GM18861 (cell line): ENCODE measurements around the gene ADAMTS2.

Source experiments
- ATAC-seq: cut with Tn5 transposase; IDR thresholded peaks from one replicate; pipeline ENCODE4 v1.9.1; 2021; ENCODE audit not compliant: unreplicated experiment

Gene ADAMTS2

DNA sequence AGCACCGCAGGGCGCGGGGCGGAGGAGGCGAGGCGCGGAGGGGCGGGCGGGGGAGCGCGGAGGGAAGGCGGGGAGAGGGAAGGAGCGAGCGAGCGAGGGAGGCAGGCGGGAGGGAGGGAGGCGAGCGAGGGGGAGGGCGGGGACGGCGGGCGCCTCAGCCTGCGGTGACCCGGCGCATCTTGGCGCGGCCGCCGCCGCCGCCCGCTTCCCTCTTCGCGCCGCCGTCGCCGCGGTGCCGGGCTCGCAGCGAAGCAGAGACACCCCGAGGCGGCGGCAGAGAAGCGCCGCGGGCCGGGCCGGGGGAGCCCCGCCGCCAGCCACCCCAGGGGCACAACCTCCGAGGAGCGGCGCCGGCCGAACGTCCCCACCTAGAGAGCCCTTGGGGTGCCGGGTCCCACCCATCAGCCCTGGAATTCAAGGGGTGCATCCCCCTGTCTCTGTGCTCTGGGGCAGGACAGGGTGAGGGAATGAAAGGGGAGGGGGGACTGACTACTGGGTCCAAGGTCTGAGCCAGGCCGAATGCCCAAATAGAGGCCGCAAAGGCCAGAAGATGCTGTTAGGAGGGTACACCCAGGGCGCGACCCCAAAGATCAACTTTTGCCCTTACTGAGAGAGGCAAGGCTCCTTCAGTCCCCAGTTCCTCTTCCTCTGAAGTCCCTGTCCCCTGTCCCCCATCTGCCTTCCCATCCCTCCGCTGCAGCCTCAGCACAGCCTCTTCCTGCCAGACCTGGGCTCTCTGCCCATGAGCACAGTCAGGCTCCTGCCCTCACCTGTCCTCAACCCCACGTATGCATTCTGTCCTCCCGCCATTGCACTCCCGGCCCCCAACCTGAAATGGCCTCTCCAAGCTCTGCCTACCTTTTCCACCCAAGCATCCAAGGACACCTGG is at the start of gene ADAMTS2:
Gene ADAMTS2 (minus strand): TSS at position 29 of the 889 bp plus-strand sequence. CDS start 133 bp downstream, outside the sequence.
- ATAC-seq, result no peak

DNA sequence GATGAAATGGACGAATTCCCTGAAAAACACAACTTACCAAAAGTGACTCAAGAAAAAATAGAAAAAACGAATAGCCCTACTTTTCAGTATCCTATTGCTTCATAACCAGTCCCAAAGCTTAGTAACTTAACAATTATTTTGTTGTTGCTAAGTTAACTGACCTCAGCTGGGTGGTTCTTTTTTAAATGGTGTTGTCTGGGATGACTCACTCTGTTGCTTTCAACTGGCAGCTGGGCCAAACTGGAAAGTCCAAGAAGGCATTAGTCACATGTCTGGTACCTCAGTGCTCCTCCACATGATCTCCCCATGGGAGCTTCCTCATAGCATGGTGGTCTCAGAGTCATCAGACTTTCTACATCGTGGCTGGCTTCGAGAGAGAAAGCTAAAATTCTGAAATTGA is 47.8 kb upstream of the ADAMTS2 start:
- ATAC-seq, result no peak

DNA sequence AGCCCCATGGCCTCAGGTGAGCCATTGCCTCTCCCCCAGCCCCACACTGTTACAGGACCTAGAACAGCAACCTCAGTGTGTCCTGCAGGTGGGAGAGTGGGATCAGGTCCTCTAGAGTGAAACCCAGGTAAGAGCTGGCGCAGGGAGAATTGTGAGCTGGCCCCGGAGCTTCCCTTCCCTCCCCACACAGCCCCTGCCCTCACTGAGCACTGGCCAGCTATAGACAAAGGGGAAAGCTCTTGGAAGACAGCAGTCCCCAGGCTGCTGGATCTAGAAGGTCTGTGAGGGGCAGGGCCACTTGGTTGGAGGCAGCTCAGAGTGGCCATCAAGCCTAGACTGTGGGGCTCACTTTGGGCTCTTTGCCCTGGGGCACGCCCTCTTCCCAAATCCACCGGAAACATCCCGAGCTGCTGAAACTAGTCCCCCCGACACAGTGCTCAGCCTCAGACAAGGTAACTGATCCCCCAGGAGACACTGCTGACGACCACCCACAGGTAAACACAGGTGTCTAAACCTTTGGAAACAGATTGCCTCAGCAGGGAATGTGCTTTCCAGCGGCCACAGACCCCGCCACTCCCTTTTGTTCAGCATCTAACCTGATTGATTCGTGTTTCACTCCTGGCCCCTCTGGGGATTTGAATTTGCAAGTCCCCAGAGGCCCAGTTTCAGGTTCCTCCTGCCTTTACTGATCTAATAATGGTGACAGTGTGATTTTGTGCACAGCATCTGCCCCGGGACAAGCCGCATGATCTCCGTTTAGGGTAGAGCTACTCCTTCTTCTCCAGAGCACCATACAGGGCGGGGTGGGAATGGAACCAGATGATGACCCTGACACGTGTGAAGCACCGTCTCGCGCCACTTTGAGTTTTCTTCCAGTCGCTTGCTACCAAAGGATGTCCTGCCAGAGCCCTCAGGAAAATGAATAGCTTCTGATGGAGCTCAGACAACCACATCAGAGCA is 42.2 kb upstream of the ADAMTS2 start:
- no peak for ATAC-seq

DNA sequence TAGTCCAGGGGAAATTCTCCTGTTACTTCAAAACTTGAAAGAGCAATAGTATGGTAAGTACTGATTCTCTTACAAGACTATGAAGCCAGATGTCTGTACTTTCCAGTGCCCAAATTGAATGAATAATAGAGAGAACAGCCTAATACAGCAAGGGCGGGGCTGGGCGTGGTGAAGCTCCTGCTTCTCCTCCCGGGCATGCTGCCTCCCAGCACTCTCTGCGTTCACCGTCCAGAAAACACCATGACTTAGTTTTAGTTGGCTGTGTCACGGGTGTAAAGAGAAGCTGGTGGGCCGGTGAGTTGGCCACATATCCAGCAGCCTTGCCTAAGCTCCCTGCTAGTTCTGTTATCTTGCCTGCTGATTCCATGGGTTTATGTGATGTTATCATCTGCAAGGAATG is 40.7 kb upstream of the ADAMTS2 start:
- ATAC-seq, result no peak

DNA sequence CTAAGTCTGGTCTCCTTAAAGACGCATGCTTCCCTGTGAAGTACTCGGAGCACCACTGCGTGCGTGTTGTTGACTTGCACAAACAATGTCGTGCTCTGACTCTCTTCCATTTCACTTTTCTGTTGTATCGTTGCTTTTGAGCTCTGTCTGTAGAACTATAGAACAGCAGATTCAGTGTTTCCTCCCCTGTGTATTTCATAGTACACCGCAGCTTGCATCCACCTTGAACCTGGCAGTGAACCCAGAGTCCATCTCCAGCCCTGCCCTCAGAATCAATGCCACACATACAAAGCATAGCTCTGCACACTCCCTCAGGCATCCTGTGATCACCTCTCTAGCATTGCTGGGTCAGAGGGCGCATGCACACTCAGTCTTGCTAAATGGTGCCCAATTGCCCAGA is 37.2 kb upstream of the ADAMTS2 start:
- no peak for ATAC-seq

DNA sequence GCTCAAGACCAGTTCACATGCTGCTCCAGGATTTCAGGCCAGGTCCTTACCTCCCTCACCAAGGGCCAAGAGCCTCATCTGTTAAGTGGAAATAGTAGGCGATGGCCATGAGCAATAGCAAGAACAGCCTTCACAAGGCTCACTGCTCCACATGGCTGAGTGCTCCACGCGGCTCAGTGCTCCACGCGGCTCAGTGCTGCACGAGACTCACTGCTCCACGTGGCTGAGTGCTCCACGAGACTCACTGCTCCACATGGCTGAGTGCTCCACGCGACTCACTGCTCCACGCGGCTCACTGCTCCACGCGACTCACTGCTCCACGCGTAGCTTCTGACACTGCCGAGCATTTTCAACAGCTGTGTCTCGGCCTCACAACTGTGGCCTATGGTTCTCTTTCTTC is 36.4 kb upstream of the ADAMTS2 start:
- no peak for ATAC-seq

DNA sequence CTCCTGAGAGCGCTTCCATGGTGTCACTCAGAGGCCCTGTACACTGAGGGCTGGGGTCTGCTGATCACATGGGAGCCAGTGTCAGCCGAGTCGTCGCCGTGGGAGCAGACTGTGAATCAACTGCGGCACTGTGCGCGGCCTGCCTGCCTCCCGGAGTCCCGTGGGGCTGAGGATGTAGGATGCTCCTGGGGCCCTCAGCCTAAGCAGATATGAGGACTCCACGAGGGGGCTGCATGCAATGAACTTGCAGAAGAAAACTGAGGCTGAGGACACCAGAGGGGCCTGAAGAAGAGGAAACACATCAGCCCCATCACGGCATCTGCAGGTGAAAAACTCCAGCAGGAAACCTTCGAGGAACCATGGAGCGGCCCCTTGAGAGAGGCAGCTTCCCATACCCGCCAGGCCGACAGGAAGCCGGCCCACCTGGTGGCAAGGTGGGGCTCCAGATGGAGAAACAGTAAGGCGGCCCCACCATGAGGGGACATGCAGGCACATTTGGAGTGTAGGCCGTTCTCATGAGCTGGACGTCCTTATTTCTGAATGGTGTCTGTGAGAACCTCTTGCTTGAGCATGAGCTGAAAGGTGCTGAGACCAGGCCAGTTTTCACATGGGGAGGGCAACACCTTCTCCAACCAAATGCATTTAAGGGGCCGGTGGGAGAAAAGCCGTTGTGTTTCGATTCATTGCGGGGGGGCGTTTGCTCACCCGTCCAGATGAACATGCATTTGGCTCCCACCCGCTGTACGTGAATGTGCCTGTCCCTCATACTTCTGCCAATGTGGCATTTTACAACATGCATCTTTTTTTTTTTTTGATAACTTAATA is 35.2 kb upstream of the ADAMTS2 start:
- ATAC-seq, result no peak

DNA sequence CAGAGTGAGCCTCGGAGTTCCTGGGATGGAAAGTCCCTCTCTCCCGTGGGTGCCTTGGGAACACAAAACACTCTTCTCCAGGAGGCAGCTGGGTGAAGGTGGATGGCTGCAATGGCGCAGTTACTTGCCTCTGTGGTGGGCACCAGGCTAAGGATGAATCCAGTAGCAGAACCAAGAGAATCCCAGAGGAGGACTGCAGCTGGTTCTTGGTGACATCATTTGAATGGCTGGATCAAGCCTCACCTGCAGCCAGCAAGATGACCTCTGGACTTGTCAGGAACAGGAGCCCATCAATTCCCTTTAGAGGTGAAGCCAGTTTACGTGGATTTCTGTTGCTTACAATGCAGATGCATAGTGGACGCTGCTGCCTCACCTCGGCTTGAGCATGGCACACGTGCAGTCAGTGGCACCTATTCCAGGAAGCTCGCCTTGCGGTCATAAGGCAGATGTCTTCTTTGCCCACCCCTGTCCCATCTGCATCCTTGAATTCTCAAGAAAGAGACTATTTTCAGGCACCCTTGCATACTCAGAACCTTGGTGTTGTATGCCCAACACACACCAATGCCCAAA is 34.1 kb upstream of the ADAMTS2 start:
- ATAC-seq, result no peak

DNA sequence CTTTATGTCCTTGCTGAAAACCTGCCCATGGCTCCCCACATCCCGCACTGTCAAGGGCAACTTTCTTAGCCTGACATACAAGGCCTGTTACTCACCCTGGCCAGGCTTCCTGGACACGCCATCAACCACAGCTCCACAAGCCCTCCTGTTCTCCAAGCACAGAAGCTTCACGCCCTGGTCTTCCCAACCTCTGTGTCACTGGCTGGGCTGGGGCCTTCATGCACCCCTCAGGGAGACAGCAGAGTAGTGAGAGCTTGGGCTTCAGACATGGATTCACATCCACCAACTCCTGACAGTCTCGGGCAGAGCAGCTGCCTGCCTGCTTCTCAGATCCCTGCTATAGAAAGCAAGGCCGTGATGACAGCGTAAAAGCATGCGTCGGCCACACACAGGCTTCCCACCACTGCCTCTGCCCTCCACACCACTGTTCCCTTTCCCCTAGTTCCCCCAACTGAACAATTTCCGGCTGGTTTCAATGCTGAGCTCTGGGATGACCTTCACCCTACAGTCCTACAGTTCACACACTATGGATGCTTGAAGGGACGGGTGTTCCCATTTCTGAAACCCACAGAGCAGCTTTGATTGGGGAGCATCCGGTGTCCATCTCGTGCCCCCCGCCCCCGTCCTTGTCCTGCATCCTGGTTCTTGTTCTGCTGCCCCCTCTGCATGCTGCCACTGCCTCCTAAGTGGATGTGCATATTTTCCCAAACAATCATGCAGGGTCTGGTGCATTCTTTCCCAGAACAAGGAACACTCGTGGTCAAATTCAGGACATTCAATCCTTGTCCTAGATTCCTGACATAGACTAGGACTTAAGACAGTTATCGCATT is 33.4 kb upstream of the ADAMTS2 start:
- no peak for ATAC-seq

DNA sequence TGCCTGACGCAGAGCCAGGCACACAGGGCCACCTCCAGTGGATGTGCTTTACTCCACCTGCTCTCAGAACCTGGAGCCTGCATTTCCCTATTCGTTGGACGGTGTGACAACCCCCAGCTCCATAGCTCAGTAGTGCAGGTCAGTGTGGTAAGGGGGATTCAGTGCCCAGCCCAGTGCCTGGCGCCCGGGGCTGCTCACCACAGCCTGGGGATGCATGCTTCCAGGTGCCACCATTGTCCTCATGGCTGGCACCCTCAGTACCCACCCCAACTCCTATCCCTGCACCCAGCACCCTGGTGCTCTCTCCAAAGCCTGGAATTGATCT is 32.8 kb upstream of the ADAMTS2 start:
- no peak for ATAC-seq

DNA sequence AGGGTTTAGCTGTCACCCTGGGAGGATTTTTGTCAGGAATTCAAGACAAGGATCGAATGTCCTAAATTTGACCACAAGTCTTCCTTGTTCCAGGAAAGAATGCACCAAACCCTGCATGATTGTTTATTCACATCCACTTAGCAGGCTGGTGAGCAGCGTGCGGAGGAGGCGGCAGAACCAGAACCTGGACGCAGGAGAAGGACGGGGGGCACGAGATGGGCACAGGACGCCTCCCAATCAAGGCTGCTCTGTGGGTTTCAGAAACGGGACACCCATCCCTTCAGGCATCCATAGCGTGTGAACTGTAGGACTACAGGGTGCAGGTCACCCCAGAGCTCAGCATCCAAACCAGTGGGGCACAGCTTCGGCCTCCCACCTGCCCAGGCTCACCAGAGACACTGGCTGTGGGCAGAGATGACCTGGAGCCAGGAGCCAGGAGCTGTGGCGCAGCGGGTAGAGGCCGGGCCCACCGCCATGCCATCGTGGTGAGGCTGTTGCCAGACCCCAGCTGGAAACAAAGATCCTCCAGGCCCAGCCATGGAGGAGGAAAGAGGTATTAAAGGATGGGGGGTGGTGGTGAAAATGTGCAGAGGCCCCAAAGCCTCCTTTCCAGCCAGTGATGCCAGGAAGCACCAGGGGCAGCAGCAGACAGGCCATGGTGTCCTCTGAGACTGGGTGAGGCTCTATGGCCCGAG is 32.3 kb upstream of the ADAMTS2 start:
- no peak for ATAC-seq

DNA sequence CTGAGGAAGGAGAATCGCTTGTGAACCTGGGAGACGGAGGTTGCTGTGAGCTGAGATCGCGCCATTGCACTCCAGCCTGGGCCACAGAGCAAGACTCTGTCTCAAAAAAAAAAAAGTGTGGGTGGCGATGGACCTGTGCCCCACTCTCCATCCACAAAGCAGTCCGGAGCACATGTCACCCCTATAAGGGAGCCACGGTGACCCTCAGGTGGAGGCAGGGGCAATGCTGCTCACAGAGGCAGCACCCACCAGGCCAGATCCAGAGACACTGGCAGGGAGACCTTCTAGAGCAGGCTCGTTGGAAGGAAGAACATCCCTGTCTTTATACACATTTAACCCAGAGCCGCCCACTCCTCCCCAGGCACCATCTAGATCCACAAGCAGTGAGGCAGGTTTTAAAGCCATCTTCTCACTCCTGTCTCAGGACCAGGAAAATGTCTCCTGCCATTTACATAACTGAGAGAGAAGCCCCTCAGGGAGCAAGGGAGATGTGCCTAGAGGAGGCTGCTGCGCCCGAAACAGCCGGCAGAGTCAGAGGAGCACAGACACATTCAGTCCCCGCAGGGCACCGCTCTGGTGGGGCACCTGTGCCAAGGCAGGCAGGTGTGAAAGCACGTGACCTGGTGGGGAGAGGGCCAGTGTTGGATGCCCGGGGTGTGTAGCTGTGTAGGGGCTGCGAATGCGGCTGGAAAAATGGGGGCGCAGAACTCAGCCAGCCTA is 31.6 kb upstream of the ADAMTS2 start:
- ATAC-seq, result no peak

DNA sequence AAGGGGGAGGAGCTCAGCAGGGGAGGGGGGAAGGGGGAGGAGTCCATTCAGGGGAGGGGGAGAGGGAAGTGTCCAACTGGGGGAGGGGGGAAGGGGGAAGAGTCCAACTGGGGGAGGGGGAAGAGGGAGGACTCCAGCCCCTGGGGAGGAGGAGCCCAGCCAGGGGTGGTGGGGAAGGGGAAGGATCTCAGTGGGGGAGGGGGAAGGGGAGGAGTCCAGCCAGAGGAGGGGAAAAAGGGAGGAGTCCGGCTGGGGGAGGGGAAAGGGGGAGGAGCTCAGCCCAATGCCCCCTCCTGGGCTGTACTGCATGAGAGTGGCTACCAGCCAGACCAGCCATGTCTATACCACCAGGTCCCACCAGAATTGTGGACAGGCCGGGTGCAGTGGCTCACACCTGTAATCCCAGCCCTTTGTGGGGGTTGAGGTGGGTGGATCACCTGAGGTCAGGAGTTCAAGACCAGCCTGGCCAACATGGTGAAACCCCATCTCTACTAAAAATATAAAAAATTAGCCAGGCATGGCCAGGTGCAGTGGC is 30.6 kb upstream of the ADAMTS2 start:
- ATAC-seq, result no peak

DNA sequence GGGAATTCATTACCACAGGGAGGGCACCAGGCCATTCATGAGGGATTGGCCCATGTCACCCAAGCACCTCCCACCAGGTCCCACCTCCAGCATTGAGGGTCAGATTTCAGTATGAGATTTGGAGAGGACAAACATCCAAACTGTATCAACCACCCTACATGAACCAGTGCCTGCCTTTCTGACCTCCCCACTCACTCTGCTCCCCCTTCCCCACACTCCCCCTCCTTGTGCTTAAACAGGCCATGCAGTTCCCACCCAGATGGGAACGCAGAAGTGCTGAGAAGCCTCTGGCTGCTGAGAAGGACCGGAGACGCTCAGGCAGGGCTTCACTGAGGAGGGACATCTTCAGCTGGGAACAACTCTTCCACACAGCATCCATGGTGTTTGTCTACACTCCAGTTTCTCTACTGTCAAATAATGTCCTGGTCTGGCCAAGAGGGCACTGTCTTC is 30.0 kb upstream of the ADAMTS2 start:
- no peak for ATAC-seq

DNA sequence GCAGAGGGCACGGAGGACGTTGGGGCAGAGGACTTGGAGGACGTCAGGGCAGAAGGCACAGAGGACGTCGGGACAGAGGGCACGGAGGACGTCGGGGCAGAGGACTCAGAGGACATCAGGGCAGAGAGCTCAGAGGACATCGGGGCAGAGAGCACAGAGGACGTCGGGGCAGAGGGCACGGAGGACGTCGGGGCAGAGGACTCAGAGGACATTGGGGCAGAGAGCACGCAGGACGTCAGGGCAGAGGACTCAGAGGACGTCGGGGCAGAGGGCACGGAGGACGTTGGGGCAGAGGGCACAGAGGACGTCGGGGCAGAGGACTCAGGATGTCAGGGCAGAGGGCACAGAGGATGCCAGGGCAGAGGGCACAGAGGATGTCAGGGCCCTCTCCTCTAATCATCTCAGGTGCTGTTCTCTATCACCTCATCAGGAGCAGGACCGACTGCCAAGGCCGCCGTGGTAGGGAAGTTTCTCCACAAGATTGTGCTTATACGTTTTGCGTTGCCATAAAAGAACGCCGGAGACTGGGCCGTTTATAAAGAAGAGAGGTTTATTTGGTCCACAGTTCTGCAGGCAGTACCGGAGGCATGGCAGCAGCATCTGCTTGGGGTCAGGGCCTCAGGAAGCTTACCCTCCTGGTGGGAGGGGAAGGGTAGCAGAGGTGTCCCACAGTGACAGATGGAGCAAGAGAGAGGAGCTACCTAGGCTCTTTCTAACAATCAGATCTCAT is 29.4 kb upstream of the ADAMTS2 start:
- no peak for ATAC-seq

DNA sequence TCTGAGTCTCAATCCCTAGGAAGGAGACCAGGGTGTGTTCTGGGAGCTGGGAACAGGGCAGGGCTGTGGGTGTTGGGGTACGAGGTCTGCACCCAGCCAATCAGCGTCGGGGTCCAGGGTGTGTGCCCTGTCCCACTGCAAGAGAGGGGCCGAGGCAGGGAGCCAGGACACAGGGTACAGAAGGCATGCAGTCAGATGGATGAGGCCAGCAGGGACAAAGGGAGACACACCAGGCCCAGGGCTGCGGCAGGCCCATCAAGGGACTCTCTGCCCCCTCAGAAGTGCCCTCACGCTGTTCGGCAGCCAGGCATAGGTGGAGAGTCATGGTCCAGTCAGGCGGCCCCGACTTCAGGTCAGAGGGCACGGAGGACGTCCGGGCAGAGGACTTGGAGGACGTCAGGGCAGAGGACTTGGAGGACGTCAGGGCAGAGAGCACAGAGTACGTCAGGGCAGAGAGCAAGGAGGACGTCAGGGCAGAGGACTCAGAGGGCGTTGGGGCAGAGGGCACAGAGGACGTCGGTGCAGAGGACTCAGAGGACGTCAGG is 28.8 kb upstream of the ADAMTS2 start:
- ATAC-seq, result no peak
